ENCODE data around the gene MYLK3. TPM values are rescaled to one million over a fixed set of nuclear protein-coding genes. Genes with fewer than 3 reads are reported as not detected.
"Not testable (repeated sequence)": the region's sequence is repeated elsewhere in the genome, so short reads cannot be mapped to it uniquely, and the experiment has no call there.

MYLK3 gene
- total RNA-seq, 4 donors from 2014 or later: not detected

- no peak for TF ChIP-seq POLR2AphosphoS5 (IDR thresholded peaks at IDR 0.05)
- TF ChIP-seq POLR2A (IDR thresholded peaks at IDR 0.05): no peak
- TF ChIP-seq CTCF (IDR thresholded peaks at IDR 0.05): peak in 1 of 5 experiments; percentile 21
- no peak for TF ChIP-seq EP300 (IDR thresholded peaks at IDR 0.05; ENCODE audit: low read depth)
- peak overlapping the region in 2 of 4 donors; percentile 80 to 92 for H3K4me3 ChIP-seq
- H3K27me3 ChIP-seq: no peaks in the 10 kb centered on the region
- intact Hi-C loops (cut with DNase I; ENCODE audit: low total_unique reads) (loop anchor here (10.0 kb wide), 1 partner anchor 137 kb away; no protein-coding TSS in a partner anchor), in situ Hi-C loops (cut with MboI; ENCODE audit: low pct_ligation_motif_present in 1 of 4, low pct_unique_long_range_greater_than_20kb in 1 of 4, low sequenced_read_pairs in 3 of 4) (no loop called here)
- H3K9me3 ChIP-seq: no peaks in the 10 kb centered on the region
- 70% methylated on average over 1 to 9 of the region's 9 CpGs for WGBS, 2 donors (ENCODE audit: low coverage in 1 of 2)
- H3K4me1 ChIP-seq: peaks cover 10 to 53% (median 32%) of the 10 kb centered on the region in 4 donors
- no peaks in the 10 kb centered on the region for H3K36me3 ChIP-seq
- no peak for DNase-seq
- H3K27ac ChIP-seq: peak overlapping the region in 3 of 4 donors; percentile 88 to 92 (median 92)
Observed at GRCh38 chr16:46687486-46687885, 60.7 kb downstream of the MYLK3 start.

- TF ChIP-seq EP300 (IDR thresholded peaks at IDR 0.05; ENCODE audit: low read depth) (no peak), POLR2AphosphoS5 (IDR thresholded peaks at IDR 0.05) (no peak), POLR2A (IDR thresholded peaks at IDR 0.05) (no peak), CTCF (IDR thresholded peaks at IDR 0.05) (no peak)
- DNase-seq: no peak
- Histone ChIP-seq H3K4me3 (peak overlapping the region in 1 of 4 donors; percentile 92), H3K9me3 (no peaks in the 10 kb centered on the region), H3K36me3 (peaks cover 0 to 3% (median 0%) of the 10 kb centered on the region in 4 donors), H3K4me1 (peaks cover 10 to 56% (median 32%) of the 10 kb centered on the region in 4 donors), H3K27me3 (no peaks in the 10 kb centered on the region), H3K27ac (no peak overlapping the region)
- intact Hi-C loops (cut with DNase I; ENCODE audit: low total_unique reads) (loop anchor here (10.0 kb wide), 1 partner anchor 138 kb away; no protein-coding TSS in a partner anchor), in situ Hi-C loops (cut with MboI; ENCODE audit: low pct_ligation_motif_present in 1 of 4, low pct_unique_long_range_greater_than_20kb in 1 of 4, low sequenced_read_pairs in 3 of 4) (no loop called here)
- WGBS, 2 donors (ENCODE audit: low coverage in 1 of 2): 42 to 54% methylated on average over 5 of the region's 5 CpGs
Observed at GRCh38 chr16:46686815-46687473, 61.2 kb downstream of the MYLK3 start.

- Histone ChIP-seq H3K4me1 (peaks cover 0 to 26% (median 7%) of the 10 kb centered on the region in 4 donors), H3K36me3 (peaks cover 0 to 37% (median 16%) of the 10 kb centered on the region in 4 donors)
- H3K27me3 ChIP-seq; DNase-seq; in situ Hi-C loops (cut with MboI; ENCODE audit: low pct_ligation_motif_present in 1 of 4, low pct_unique_long_range_greater_than_20kb in 1 of 4, low sequenced_read_pairs in 3 of 4); H3K27ac ChIP-seq; H3K4me3 ChIP-seq; H3K9me3 ChIP-seq: not testable (repeated sequence)
- intact Hi-C loops (cut with DNase I; ENCODE audit: low total_unique reads): loop anchor here (10.0 kb wide), 1 partner anchor 143 kb away; no protein-coding TSS in a partner anchor
- WGBS, 2 donors (ENCODE audit: low coverage in 1 of 2): 56 to 89% methylated on average over 1 to 2 of the region's 2 CpGs
Observed at GRCh38 chr16:46681867-46682266, 66.3 kb downstream of the MYLK3 start.

- in situ Hi-C loops (cut with MboI; ENCODE audit: low pct_ligation_motif_present in 1 of 4, low pct_unique_long_range_greater_than_20kb in 1 of 4, low sequenced_read_pairs in 3 of 4); H3K27ac ChIP-seq; intact Hi-C loops (cut with DNase I; ENCODE audit: low total_unique reads); H3K4me1 ChIP-seq; H3K4me3 ChIP-seq; DNase-seq; H3K27me3 ChIP-seq; H3K9me3 ChIP-seq: not testable (repeated sequence)
- H3K36me3 ChIP-seq: peaks cover 0 to 66% (median 22%) of the 10 kb centered on the region in 4 donors
- 80 to 96% methylated on average over 1 of the region's 1 CpG for WGBS, 2 donors (ENCODE audit: low coverage in 1 of 2)
Observed at GRCh38 chr16:46677943-46678342, 70.2 kb downstream of the MYLK3 start.

- intact Hi-C loops (cut with DNase I; ENCODE audit: low total_unique reads): no loop called here
- no peak for TF ChIP-seq POLR2A (IDR thresholded peaks at IDR 0.05)
- peak; percentile 78 to 92 (median 83) for TF ChIP-seq CTCF (IDR thresholded peaks at IDR 0.05)
- WGBS, 2 donors (ENCODE audit: low coverage in 1 of 2): 64 to 68% methylated on average over 6 of the region's 6 CpGs
- no peak overlapping the region for H3K27ac ChIP-seq
- H3K36me3 ChIP-seq: peaks cover 0 to 74% (median 24%) of the 10 kb centered on the region in 4 donors
- H3K4me1 ChIP-seq: peaks cover 0 to 7% (median 0%) of the 10 kb centered on the region in 4 donors
- no peaks in the 10 kb centered on the region for H3K9me3 ChIP-seq
- H3K4me3 ChIP-seq: no peak overlapping the region
- H3K27me3 ChIP-seq: no peaks in the 10 kb centered on the region
- DNase-seq: peak; percentile 29
- in situ Hi-C loops (cut with MboI; ENCODE audit: low pct_ligation_motif_present in 1 of 4, low pct_unique_long_range_greater_than_20kb in 1 of 4, low sequenced_read_pairs in 3 of 4): loop anchor here in 2 of 4 donors (25.0 kb wide), 1 partner anchor 264 kb away; no protein-coding TSS in a partner anchor
Observed at GRCh38 chr16:46673320-46674013, 74.7 kb downstream of the MYLK3 start.
